Vagina (tissue), 2 donors: ENCODE data around the gene SLC12A9. TPM values are rescaled to one million over a fixed set of nuclear protein-coding genes. Genes with fewer than 3 reads are reported as not detected.
"Not testable (repeated sequence)": the region's sequence is repeated elsewhere in the genome, so short reads cannot be mapped to it uniquely, and the experiment has no call there.

ENCODE experiments used
- DNase-seq, 2 donors: peaks; one replicate each; pipeline ENCODE4 v3.0.0-alpha.2; 2017; ENCODE audit errors: extremely low spot score in 2 of 2
- H3K27ac ChIP-seq: fragments of 200-600 bp; sonication (generic); one replicate; pipeline ENCODE4 v1.5.1; 2019
- H3K27me3 ChIP-seq: fragments of 200-600 bp; sonication (generic); one replicate; pipeline ENCODE4 v1.5.1; 2019
- H3K36me3 ChIP-seq, 2 donors: fragments of 200-600 bp; sonication (generic); one replicate each; pipeline ENCODE4 v1.5.1; 2017 to 2019
- H3K4me1 ChIP-seq: fragments of 200-600 bp; sonication (generic); one replicate; pipeline ENCODE4 v1.5.1; 2019
- H3K4me3 ChIP-seq, 2 donors: fragments of 200-600 bp; sonication (generic); 1 replicate in 1 of 2; 2 replicates in 1 of 2; pipeline ENCODE4 v1.5.1; 2016 to 2019
- H3K9me3 ChIP-seq: fragments of 200-600 bp; sonication (generic); one replicate; pipeline ENCODE4 v1.5.1; 2019
- CTCF ChIP-seq, 3 experiments: fragments of 450-650 bp in 2 of 3; fragments of 200-600 bp in 1 of 3; sonication (generic) in 1 of 3; IDR thresholded peaks; one replicate each; pipeline ENCODE4 v1.5.1; 2017 to 2019; ENCODE audit warnings: antibody characterized with exemption in 3 of 3, mild to moderate bottlenecking in 2 of 3, moderate library complexity in 2 of 3
- POLR2A ChIP-seq, 2 donors: fragments of 450-650 bp; IDR thresholded peaks; one replicate each; pipeline ENCODE4 v1.6.1; 2017; ENCODE audit warnings: antibody characterized with exemption in 2 of 2, mild to moderate bottlenecking in 2 of 2, moderate library complexity in 2 of 2
- POLR2AphosphoS5 ChIP-seq, 2 donors: sonication (generic); formaldehyde crosslinking; IDR thresholded peaks; one replicate each; pipeline ENCODE4 v1.9.0; 2017; ENCODE audit warnings: antibody characterized with exemption in 2 of 2, mild to moderate bottlenecking in 2 of 2, low read depth in 1 of 2; ENCODE audit not compliant: insufficient read depth in 1 of 2
- intact Hi-C: fragments of 100-400 bp; cut with DNase I; formaldehyde crosslinking; loops from one replicate; pipeline ENCODE4 v1.15.1; 2023
- total RNA-seq: library from RNA; depleted of rRNA; stranded (reverse); fragments of >200 nt; gene quantifications from one replicate; pipeline ENCODE4 v1.2.3, GENCODE V29; 2016

The SLC12A9 gene
- total RNA-seq, 1 donor from 2014 or later, result 15.7 TPM

- no peaks in the 10 kb centered on the region for H3K27me3 ChIP-seq
- intact Hi-C loops, result no loop called here
Observed at GRCh38 chr7:100808354-100808875, 44.1 kb upstream of the SLC12A9 start.

GRCh38 chr7:100811480-100811879 is 41.0 kb upstream of the SLC12A9 start:
- Histone ChIP-seq H3K36me3 (peaks cover 0 to 84% of the 10 kb centered on the region in 2 donors), H3K27ac (no peak overlapping the region)

More at GRCh38 chr7:100808354-100808875, 44.1 kb upstream of the SLC12A9 start:
- Histone ChIP-seq H3K36me3 (peaks cover 0 to 77% of the 10 kb centered on the region in 2 donors), H3K4me3 (no peak overlapping the region), H3K9me3 (no peaks in the 10 kb centered on the region), H3K4me1 (peaks cover 23% of the 10 kb centered on the region), H3K27ac (no peak overlapping the region)
- no peak for TF ChIP-seq POLR2AphosphoS5 (IDR thresholded peaks at IDR 0.05; ENCODE audit: insufficient read depth in 1 of 2, low read depth in 1 of 2)
- TF ChIP-seq POLR2A (IDR thresholded peaks at IDR 0.05), result no peak
- no peak for TF ChIP-seq CTCF (IDR thresholded peaks at IDR 0.05)
- no peak for DNase-seq

GRCh38 chr7:100812729-100813128 is 39.8 kb upstream of the SLC12A9 start:
- H3K4me1 ChIP-seq, result no peaks in the 10 kb centered on the region
- H3K27ac ChIP-seq, result no peak overlapping the region
- TF ChIP-seq POLR2A (IDR thresholded peaks at IDR 0.05), result no peak
- no peak for TF ChIP-seq POLR2AphosphoS5 (IDR thresholded peaks at IDR 0.05; ENCODE audit: insufficient read depth in 1 of 2, low read depth in 1 of 2)
- TF ChIP-seq CTCF (IDR thresholded peaks at IDR 0.05), result no peak
- H3K4me3 ChIP-seq, result no peak overlapping the region
- H3K9me3 ChIP-seq, result no peaks in the 10 kb centered on the region
- intact Hi-C loops, result no loop called here
- no peaks in the 10 kb centered on the region for H3K27me3 ChIP-seq
- no peak for DNase-seq
- peaks cover 0 to 79% of the 10 kb centered on the region in 2 donors for H3K36me3 ChIP-seq

More at GRCh38 chr7:100811480-100811879, 41.0 kb upstream of the SLC12A9 start:
- TF ChIP-seq CTCF (IDR thresholded peaks at IDR 0.05), result no peak
- no peak for TF ChIP-seq POLR2A (IDR thresholded peaks at IDR 0.05)
- TF ChIP-seq POLR2AphosphoS5 (IDR thresholded peaks at IDR 0.05; ENCODE audit: insufficient read depth in 1 of 2, low read depth in 1 of 2), result no peak
- H3K9me3 ChIP-seq, result no peaks in the 10 kb centered on the region
- H3K4me3 ChIP-seq, result no peak overlapping the region
- no peaks in the 10 kb centered on the region for H3K27me3 ChIP-seq
- intact Hi-C loops, result no loop called here
- H3K4me1 ChIP-seq, result no peaks in the 10 kb centered on the region
- DNase-seq, result no peak

- H3K27me3 ChIP-seq, H3K27ac ChIP-seq, H3K4me3 ChIP-seq, H3K4me1 ChIP-seq, intact Hi-C loops, H3K9me3 ChIP-seq, DNase-seq: not testable (repeated sequence)
- peaks cover 5 to 91% of the 10 kb centered on the region in 2 donors for H3K36me3 ChIP-seq
Observed at GRCh38 chr7:100816515-100816914, 36.0 kb upstream of the SLC12A9 start.

- no peak overlapping the region for H3K4me3 ChIP-seq
- TF ChIP-seq POLR2A (IDR thresholded peaks at IDR 0.05) (no peak), POLR2AphosphoS5 (IDR thresholded peaks at IDR 0.05; ENCODE audit: insufficient read depth in 1 of 2, low read depth in 1 of 2) (no peak)
- peaks cover 5 to 91% of the 10 kb centered on the region in 2 donors for H3K36me3 ChIP-seq
Observed at GRCh38 chr7:100817097-100817496, 35.4 kb upstream of the SLC12A9 start.

GRCh38 chr7:100818366-100818765 is 34.1 kb upstream of the SLC12A9 start:
- H3K4me1 ChIP-seq, result peaks cover 4% of the 10 kb centered on the region
- TF ChIP-seq CTCF (IDR thresholded peaks at IDR 0.05) (no peak), POLR2AphosphoS5 (IDR thresholded peaks at IDR 0.05; ENCODE audit: insufficient read depth in 1 of 2, low read depth in 1 of 2) (no peak), POLR2A (IDR thresholded peaks at IDR 0.05) (no peak)
- peaks cover 5 to 90% of the 10 kb centered on the region in 2 donors for H3K36me3 ChIP-seq
- DNase-seq, result no peak
- H3K4me3 ChIP-seq, result no peak overlapping the region
- H3K9me3 ChIP-seq, result no peaks in the 10 kb centered on the region
- H3K27me3 ChIP-seq, result no peaks in the 10 kb centered on the region
- H3K27ac ChIP-seq, result no peak overlapping the region
- intact Hi-C loops, result no loop called here

More at GRCh38 chr7:100817097-100817496, 35.4 kb upstream of the SLC12A9 start:
- intact Hi-C loops, result no loop called here
- no peak overlapping the region for H3K27ac ChIP-seq
- no peaks in the 10 kb centered on the region for H3K27me3 ChIP-seq
- no peak for DNase-seq
- no peaks in the 10 kb centered on the region for H3K4me1 ChIP-seq
- H3K9me3 ChIP-seq, result no peaks in the 10 kb centered on the region
